Skeletal muscle cell (primary cell): ENCODE results near the gene C2orf42.
"Not testable (repeated sequence)": the region's sequence is repeated elsewhere in the genome, so short reads cannot be mapped to it uniquely, and the experiment has no call there.

ENCODE experiments used
- DNase-seq: peaks from one replicate; pipeline ENCODE4 v3.0.0-alpha.2; 2010; ENCODE audit warnings: low read depth
- H3K4me3 ChIP-seq: 2 replicates; pipeline ENCODE4 v1.5.1; 2011; ENCODE audit warnings: low read depth, mild to moderate bottlenecking, control low read depth, low read length, moderate library complexity

The C2orf42 gene

DNA sequence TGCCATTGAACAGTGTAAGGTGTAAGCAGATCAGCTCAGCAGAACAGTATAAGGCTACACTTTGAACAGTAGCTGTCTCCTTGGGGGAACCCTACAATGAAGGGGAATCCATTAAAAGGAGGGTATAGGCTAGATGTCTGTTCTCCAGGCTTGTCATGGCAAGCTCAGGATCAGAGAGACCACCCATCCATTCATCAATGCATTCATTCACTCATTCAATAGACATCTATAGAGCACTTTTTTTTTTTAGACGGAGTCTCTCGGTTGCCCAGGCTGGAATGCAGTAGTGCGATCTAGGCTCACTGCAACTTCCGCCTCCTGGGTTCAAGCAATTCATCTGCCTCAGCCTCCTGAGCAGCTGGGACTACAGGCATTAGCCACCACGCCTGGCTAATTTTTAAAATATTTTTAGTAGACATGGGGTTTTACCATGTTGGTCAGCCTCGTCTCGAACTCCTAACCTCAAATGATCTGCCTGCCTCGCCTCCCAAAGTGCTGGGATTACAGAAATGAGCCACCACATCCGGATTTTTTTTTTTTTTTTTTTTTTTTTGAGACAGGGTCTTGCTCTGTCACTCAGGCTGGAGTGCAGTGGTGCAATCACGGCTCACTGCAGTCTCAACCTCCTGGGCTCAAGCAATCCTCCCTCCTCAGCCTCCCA lies 56.4 kb downstream of the C2orf42 start:
- H3K4me3 ChIP-seq, DNase-seq: not testable (repeated sequence)

DNA sequence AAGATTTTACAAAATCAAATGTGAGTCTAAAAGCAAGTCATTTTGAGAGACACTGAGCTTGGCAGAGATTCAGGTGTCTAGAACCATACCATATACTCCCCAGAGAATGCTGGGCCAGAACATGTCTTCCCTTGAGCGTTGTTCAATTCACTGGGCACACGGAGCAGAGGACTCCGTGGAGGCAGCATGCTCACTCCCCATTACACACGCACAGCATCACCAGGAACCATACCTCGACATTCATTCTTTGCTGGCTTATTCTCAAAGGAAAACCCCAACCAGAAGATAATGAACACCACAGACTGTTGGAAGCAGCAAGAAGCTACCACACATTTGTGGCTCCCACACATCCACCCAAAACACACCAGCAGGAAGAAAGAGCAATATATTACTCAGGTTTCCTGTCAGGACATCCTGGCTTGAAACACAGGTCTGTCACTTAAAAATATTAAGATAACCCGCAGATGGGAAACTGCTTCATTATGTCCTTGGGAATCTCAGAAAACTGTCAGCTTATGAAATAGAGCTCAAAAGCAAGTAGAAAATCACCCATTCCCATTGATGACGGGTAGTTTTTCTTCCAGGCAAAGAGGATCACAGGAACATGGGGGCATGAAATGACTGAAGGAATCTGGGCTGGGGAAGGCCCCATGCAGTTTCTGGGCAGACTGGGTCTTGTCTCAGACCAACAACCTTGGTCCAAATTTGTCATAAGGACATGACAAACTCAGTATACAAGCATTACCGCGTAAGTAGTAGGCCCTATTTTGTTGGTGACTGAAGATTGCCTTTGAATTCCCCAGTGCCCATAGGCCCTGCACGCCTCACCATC lies 57.1 kb downstream of the C2orf42 start:
- no peak overlapping the region for H3K4me3 ChIP-seq
- DNase-seq, result no peak

DNA sequence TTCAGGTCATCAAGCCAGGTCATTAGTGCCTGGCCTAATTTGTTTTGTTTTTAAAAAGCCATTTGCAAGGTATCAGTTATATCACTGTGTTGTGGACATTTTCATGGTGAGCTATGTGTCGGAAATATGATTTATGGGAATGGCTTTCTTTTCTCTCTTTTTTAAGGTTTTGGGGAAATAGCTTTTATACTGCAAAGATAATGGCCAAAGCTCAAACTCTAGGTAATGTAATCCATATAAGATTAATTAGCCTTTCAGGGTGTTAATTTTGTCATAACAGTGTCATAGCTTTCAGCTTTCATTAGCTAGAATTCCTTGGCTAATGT lies 57.7 kb downstream of the C2orf42 start:
- DNase-seq, result no peak
- no peak overlapping the region for H3K4me3 ChIP-seq

DNA sequence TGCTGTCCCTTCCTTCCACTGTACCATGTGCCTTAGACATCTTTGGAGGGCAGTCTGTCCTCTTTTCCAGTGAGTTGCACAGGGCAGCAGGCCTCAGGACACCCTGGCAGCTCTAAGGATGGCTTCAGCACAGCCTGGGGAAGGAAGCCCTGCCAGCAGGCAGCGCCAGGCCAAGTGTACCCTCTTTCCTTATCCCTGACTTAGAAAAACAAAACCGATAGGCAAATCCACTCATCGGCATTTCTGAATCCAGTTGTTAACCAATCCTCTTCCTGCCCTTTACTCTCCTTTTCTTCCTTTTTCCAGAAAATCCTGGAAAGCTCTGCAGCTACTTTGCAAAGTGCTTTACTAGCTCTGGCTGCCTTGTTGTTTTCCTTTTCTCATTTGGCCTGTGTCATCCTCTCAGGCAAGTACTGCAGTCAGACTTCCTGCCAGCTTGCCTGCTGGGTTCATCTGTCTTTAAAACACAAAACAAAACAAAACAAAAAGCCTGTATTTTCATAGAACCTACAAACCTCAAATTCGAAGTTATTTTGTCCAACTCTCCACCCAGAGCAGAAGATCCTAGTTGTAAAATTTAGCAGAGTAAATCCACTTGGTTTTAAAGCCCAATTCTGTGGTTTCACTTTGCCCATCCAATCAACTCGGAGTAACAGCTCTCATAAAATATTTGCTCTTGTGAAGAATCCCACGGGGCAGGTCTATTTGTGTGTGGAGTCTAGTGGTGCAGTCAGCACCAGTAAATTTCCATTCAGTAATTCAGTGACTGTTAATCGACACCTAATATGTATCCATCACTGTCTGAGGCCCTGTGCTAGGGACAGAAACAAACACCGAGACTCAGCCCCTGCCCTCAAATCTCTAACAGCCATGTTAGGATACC lies 58.3 kb downstream of the C2orf42 start:
- H3K4me3 ChIP-seq, result peak overlapping the region; percentile 22
- DNase-seq, result no peak

DNA sequence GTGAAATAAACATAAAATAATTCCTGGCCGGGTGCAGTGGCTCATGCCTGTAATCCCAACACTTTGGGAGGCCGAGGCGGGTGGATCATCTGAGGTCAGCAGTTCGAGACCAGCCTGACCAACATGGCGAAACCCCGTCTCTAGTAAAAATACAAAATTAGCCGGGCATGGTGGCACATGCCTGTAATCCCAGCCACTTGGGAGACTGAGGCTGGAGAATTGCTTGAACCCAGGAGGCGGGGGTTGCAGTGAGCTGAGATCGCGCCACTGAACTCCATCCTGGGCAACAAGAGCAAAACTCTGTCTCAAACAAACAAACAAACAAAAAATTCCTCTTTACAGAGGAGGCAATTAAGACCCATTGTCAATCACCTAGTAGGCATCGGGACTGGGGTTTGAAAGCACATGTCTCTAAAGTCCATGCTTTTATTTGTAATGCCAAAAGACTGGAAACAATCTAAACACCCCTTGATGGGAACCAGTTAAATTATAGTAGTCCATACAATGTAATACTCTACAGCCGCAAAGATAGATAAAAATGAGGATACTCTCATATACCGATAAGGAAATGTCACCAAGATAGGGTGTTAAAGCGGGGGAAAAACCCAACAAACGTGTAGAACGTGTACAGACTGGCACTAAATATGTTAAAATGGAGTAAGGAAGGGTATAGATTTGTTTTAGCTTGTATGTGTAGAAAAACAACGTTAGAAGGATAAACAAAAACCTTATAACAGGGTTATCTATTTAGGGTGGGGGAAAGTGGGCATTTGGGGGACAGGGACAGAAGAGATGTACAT lies 59.3 kb downstream of the C2orf42 start:
- not testable (repeated sequence) for H3K4me3 ChIP-seq, DNase-seq

DNA sequence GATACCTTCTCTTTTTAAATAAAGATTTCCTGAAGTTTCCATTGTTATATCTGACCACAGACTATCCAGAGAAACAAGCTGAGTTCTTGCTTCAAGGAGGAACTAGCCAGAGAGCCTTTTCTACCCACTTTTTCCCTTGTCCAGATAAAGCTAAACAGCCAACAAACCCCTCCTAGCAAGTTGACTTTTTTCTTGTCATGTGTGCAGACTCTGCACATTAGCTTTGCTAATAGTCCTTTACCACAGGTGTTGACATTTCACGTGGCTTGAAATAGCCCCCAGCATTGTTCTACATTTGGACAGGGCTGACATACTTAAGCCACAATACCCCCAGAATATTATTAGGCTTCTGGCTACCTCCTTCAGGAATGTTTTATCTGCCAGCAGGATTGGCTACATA lies 62.8 kb downstream of the C2orf42 start:
- no peak overlapping the region for H3K4me3 ChIP-seq
- DNase-seq, result no peak

DNA sequence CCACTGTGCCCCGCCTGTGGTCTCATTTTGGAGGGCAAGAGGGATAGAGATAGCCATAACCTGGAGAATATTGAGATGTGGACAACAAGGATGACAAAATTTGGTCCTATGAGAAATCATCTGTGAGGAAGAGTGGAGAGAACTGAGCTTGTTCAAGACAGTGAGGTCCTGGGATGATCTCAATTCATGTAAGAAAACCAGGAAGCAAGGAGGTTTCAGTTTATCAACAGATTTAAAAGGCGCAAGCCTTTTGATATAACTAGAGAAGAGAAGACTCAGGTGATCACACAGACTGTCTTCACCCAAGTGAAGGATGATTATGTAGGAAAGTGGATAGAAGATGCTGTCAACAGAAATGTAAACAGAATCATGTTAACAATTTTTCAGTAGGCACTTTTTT lies 64.4 kb downstream of the C2orf42 start:
- no peak overlapping the region for H3K4me3 ChIP-seq
- no peak for DNase-seq

DNA sequence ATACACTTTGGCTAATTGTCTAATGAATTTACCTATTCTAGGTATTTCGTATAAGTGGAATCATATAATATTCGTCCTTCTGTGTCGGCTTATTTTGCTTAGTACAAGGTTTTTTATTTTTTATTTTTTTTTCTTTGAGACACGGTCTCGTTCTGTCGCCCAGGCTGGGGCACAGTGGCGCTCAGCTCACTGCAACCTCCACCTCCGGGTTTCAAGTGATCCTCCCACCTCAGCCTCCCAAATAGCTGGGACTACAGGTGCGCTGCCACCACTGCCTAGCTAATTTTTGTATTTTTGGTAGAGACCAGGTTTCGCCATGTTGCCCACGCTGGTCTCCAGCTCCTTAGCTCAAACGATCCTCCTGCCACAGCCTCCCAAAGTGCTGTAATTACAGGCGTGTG lies 65.3 kb downstream of the C2orf42 start:
- peak overlapping the region; percentile 53 for H3K4me3 ChIP-seq
- DNase-seq, result no peak

DNA sequence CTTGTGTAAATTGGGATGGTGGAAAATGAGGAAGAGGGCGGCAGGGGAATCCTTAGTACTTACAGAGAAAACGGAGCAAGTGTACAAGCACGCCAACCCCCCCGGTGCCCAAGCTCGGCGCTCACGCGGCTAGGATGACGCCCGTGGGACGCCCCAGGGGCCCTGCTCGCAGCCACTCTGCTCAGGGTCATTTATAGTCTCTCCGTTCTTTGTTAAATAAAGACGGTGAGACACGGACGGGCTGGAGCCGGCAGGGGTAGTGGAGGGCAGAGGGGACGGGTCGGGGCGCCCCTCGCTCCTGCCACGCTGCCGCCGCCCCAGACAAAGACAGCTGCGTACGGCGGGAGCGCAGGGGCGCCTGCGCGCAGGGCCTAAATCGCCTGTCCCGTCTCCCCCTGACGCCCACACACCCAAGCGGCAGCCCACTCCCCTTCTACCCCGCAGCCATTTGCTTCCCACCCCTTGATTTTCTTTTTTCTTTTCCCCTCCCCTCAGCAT lies 65.8 kb downstream of the C2orf42 start:
- DNase-seq, result no peak
- peak overlapping the region; percentile 53 for H3K4me3 ChIP-seq

DNA sequence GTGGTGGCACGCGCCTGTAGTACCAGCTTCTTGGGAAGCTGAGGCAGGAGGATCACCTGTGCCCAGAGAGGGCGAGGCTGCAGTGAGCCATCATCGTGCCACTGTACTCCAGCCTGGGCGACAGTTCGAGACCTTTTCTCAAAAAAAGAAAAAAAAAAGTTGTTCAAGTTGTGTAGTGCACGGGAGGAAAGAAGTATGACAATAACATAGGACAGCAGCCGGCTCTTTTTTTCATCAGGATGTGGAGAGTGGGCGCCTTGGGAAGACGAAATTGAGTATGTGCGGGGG lies 67.0 kb downstream of the C2orf42 start:
- no peak for DNase-seq
- H3K4me3 ChIP-seq, result peak overlapping the region; percentile 53

DNA sequence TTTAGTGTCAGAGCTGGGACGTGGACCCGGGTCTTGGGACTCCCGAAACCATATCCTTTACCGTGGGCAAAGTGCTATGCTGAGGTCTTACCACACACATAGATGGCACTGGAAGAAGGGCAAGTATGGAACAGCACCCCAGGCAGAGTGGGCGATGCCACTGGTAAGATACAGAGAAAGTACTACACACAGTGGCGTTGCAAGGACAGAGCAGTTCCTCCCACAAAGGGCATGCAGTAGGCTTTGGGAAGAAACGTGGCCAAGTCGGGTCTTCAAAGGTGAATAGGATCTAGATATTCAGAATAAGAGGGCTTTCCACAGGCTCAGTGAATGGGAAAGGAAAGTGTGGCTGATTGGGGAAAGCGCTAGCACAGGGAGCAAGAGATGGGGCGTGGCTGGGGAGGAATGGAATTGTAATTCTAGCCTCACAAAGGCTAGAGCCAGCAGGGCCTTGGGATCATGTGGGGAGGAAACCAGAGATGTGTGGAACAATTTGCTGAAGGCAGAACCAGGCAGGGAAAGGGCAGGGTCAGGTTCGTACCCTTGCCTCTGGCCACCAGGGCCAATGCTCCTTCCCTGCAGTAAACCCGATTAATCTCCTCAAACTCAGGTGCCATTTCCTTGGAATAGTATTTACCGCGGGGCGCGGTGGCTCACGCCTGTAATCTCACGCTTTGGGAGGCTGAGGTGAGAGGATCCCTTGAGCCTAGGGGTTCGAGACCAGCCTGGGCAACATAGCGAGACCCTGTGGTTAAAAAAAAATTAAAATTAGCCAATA lies 67.6 kb downstream of the C2orf42 start:
- peak overlapping the region; percentile 53 for H3K4me3 ChIP-seq
- DNase-seq, result no peak

DNA sequence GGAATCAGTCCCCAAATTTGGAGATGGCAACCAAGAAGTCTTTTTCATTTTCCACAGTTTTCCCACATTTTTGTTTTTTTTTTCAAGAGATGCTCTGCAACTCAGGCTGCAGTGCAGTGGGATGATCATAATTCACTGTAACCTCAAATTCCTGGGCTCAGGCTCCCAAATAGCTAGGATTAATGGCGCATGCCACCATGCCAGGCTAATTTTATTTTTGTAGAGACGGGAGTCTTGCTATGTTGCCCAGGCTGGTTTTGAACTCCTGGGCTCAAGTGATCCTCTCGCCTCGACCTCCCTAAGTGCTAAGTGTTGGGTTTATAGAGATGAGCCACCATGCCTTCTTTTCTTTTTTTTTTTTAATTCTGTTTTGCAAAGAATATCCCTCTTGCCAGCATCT lies 68.3 kb downstream of the C2orf42 start:
- no peak overlapping the region for H3K4me3 ChIP-seq
- DNase-seq, result no peak

DNA sequence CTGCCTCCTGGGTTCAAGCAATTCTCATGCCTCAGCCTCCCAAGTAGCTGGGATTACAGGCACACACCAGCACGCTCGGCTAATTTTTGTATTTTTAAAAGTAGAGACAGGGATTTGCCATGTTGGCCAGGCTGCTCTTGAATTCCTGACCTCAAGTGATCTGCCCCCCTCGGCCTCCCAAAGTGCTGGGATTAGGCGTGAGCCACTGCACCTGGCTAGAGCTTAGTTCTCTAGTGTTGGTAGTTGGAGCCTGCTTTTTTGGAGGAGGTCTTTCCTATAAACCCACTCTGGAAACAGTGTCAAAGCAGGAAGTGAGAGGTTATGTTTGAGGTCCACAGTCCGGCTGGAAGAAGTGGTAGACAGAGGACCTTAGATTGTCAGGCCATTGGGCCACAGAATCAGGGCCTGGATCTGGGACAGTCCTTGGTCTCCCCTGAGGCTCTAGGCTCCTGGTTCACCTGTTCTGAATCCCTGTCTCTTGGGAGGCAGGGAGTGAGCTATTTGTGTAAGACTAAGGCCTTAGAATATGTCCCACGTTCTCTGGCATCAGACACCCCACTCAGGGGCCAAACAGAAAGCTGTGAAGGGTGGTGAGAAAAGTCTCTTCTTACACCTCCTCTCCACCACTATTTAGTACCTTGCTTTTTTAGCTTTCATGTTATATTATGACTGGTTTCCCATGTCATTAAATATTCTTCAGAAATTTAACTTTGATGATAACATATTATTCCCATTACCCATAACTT lies 69.0 kb downstream of the C2orf42 start:
- DNase-seq, result no peak
- H3K4me3 ChIP-seq, result no peak overlapping the region

DNA sequence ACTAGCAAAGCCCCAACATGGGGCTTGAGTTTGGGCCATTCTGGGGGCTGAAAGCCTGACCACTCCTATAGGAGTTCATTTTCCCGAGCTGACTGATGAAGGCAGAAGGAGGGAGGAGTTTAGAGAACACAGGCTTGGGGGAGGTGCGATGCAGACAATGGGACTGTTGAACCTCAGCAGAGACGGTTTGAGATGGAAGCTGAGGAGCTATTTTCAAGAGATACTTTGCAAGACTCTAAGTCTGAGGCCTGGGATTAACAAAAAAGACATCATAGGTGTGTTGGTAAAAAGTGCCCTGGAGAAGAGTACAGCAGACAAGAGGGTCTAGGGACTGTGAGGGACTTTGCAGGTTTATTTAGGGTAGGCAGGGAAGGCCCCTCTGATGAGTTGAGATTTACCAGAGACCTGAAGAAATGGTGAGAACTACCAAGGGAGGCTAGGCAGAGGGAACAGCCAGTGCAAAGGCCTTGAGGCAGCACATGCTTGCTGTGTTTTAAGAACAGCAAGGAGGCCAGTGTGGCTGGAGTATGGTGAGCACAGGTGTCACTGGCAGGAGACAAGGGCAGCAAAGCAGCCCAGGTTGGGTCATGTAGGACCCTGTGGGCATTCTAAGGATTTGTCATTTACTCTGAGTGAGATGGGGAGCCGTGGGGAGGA lies 71.9 kb downstream of the C2orf42 start:
- H3K4me3 ChIP-seq, result no peak overlapping the region
- no peak for DNase-seq

DNA sequence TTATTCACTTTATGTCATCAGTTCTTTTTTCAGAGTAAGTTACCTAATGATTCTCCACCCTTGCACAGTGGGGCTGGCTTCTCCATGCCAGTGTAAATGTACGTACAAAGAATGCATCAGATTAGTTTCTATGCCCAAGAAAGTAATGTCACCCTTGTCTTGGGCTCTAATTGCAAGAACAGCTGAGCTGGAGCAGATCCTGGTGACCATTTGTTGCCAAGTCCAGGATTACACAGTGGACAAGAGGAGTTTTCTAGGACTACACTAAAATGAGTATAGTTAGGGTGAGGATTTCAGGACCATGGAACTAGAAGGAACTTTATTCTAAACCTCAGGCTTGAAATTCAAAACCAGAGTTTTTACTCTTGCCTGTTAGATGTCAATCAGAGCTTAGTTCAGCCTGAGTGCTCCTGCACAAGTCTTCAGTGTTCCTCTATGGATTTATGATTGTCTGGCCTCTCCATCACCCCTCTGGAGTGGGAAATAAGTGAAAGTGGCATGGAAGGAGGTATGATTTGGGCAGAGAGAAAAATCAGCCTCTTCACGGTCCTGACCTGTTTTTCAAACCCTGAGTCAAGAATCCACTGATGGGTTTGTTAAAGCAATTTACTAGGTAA lies 73.8 kb downstream of the C2orf42 start:
- DNase-seq, result no peak

DNA sequence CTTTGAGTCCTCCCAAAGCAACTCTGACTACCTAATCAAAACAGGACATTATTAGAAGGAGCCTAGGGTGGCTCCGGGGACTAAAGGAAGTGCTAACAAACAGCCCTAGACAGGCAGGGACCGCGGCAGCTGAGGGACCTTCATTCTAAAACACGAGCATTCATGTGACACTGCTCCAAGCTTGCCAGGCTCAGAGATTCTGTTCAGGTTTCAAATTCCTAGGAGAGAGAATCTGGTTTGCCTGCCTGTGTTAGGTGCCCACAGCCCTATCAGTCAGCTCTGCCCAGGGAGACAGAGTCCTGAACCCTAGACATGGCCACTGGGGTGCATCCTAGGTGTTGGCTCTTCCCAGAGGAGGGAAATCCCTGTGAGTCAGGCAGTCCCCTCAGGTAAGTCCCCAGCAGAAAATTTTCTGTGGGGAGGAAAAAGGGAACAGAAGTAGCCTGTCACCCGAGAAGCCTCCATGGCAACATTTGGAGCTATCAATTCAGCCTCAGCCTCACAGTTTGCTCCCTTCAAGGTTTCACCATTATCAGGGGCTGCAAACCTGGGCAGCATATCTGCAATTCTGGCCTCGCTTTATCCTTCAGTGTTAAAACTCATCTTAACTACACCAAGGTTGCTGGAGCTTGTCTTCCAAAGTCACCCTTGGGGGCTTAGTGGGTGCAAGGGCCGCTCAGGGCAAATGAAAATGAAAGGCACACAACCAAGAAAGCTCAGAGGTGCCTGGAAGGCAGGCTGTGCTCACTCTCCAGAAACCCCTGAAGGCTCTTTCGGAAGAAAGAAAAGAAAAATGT lies 75.0 kb downstream of the C2orf42 start:
- no peak for DNase-seq
- H3K4me3 ChIP-seq, result no peak overlapping the region

More for the DNA sequence above, 73.8 kb downstream of the C2orf42 start:
- no peak overlapping the region for H3K4me3 ChIP-seq
